ENCODE results near the gene VAV2.
A peak's percentile ranks its signal among the peaks of the same experiment; 100 is the strongest.
"Not testable (repeated sequence)": the region's sequence is repeated elsewhere in the genome, so short reads cannot be mapped to it uniquely, and the experiment has no call there.

VAV2 gene

GRCh38 chr9:133933426-133934026 is 58.6 kb downstream of the VAV2 start:
- no peak for DNase-seq

GRCh38 chr9:133932633-133933032 is 59.5 kb downstream of the VAV2 start:
- DNase-seq: no peak

- no peak for DNase-seq
Measured at GRCh38 chr9:133932181-133932580, 59.9 kb downstream of the VAV2 start.

- no peak for DNase-seq
Measured at GRCh38 chr9:133930682-133931485, 61.2 kb downstream of the VAV2 start.

GRCh38 chr9:133930046-133930681 is 62.0 kb downstream of the VAV2 start:
- no peak for DNase-seq

GRCh38 chr9:133929599-133929998 is 62.5 kb downstream of the VAV2 start:
- DNase-seq: no peak

GRCh38 chr9:133928248-133928764 is 63.8 kb downstream of the VAV2 start:
- no peak for DNase-seq

- no peak for DNase-seq
Measured at GRCh38 chr9:133927041-133927440, 65.1 kb downstream of the VAV2 start.

- DNase-seq: no peak
Measured at GRCh38 chr9:133926165-133926856, 65.8 kb downstream of the VAV2 start.

GRCh38 chr9:133924453-133924852 is 67.7 kb downstream of the VAV2 start:
- no peak for DNase-seq

- DNase-seq: not testable (repeated sequence)
Measured at GRCh38 chr9:133923608-133924007, 68.5 kb downstream of the VAV2 start.

- DNase-seq: no peak
Measured at GRCh38 chr9:133921866-133922265, 70.3 kb downstream of the VAV2 start.

- no peak for DNase-seq
Measured at GRCh38 chr9:133920471-133920870, 71.7 kb downstream of the VAV2 start.

GRCh38 chr9:133919253-133920115 is 72.6 kb downstream of the VAV2 start:
- no peak for DNase-seq

- DNase-seq: peak; percentile 78
Measured at GRCh38 chr9:133918111-133918813, 73.9 kb downstream of the VAV2 start.

GRCh38 chr9:133917375-133917774 is 74.7 kb downstream of the VAV2 start:
- DNase-seq: no peak

- no peak for DNase-seq
Measured at GRCh38 chr9:133916159-133916541, 76.0 kb downstream of the VAV2 start.

GRCh38 chr9:133915534-133916158 is 76.5 kb downstream of the VAV2 start:
- no peak for DNase-seq

- DNase-seq: no peak
Measured at GRCh38 chr9:133914442-133915342, 77.4 kb downstream of the VAV2 start.

All from eye (tissue), 1 donor.